ENCODE data around the gene FBXW8. TPM values are rescaled to one million over a fixed set of nuclear protein-coding genes. Genes with fewer than 3 reads are reported as not detected.

FBXW8 gene, protein sequence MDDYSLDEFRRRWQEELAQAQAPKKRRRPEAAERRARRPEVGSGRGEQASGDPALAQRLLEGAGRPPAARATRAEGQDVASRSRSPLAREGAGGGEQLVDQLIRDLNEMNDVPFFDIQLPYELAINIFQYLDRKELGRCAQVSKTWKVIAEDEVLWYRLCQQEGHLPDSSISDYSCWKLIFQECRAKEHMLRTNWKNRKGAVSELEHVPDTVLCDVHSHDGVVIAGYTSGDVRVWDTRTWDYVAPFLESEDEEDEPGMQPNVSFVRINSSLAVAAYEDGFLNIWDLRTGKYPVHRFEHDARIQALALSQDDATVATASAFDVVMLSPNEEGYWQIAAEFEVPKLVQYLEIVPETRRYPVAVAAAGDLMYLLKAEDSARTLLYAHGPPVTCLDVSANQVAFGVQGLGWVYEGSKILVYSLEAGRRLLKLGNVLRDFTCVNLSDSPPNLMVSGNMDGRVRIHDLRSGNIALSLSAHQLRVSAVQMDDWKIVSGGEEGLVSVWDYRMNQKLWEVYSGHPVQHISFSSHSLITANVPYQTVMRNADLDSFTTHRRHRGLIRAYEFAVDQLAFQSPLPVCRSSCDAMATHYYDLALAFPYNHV
- 10.4 and 17.9 TPM in 2 replicates for total RNA-seq

DNA sequence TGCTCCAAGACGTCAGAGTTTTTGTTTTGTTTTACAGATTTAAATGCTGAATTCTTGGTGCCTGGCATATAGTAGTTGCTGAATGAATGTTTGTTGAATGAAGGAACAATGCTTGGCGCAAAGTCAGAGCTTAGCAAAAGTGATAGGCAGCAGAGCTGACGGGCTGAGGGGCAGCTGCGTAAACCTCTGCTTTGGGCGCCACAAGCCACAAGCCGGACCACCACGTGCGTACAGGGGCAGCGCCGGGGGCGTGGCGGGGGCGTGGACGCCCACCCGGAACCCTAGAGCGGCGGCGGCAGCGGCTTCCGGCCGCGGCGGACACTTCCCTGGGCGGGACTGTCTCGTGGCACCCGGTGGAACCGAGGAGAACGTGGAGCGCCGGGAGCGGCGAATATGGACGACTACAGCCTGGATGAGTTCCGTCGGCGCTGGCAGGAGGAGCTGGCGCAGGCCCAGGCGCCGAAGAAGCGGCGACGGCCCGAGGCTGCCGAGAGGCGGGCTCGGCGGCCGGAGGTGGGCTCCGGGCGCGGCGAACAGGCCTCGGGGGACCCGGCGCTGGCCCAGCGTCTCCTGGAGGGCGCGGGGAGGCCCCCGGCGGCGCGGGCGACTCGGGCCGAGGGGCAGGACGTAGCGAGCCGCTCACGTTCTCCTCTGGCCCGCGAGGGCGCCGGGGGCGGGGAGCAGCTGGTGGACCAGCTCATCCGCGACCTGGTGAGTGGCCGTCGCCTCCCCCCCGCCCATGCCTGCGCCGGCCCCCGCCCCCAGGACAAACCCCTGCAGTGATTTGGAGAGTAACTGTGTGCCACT is at the start of gene FBXW8:
Gene FBXW8 (plus strand): TSS at position 306 of the 807 bp plus-strand sequence. CDS start 88 bp downstream, at position 394.
- DNase-seq (ENCODE audit: low read depth): no peak

DNA sequence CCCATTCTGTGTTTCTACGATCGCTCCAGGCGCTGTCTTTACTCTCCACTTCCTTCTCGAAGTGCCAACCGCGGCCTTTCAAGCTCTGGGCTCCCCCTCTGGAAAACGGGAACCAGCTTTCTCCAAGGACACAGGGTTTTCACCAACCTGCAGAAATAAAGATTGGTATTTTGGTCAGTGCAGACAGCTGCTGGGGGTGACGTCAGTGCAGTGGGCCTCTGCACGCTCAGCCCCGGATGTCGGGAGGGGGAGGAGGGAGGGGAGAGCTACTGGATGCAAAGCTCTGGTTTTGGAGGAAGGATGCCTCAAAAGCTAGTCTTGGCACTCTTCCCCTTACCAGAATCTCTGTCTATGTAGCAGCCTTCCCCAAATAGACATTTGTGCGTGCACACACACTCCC is 49.4 kb upstream of the FBXW8 start:
- no peak for DNase-seq (ENCODE audit: low read depth)

DNA sequence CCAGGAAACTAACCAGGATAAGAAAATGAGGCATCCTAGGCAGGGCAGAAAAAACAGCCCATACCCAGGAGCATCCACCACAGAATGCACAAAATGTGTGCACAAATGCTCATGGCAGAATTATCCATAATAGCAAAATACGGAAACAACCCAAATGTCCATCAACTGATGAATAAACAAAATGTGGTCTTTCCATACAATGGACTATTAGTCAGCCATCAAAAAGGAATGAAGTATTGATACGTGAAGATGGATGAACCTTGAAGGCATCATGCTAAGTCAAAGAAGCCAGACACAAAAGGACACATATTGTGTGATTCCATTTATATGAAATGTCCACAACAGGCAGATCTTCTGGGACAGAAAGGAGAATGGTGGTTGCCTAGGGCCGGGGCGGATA is 48.6 kb upstream of the FBXW8 start:
- no peak for DNase-seq (ENCODE audit: low read depth)

DNA sequence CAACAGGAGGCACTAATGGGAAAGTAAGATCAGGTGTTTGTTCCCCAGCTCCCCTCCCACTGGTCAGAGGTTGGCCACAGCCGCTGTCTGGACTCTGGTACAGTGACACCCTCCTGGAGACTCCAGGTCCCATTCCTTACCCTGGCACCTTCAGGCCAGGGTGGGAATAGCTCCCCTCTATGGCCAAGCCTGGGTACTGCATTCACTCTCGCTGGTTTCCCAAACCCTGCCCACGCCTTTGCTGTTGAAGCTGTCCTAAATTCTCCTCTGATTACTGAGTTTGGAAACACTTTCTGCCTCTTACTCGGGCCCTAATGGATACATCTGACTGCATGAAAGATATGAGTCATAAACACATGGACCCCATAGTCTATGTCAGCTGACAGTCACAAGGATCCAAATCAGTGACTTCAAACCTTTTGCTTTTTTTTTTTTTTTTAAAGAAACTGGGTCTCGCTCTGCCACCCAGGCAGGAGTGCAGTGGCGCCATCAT is 47.4 kb upstream of the FBXW8 start:
- peak; percentile 49 for DNase-seq (ENCODE audit: low read depth)

DNA sequence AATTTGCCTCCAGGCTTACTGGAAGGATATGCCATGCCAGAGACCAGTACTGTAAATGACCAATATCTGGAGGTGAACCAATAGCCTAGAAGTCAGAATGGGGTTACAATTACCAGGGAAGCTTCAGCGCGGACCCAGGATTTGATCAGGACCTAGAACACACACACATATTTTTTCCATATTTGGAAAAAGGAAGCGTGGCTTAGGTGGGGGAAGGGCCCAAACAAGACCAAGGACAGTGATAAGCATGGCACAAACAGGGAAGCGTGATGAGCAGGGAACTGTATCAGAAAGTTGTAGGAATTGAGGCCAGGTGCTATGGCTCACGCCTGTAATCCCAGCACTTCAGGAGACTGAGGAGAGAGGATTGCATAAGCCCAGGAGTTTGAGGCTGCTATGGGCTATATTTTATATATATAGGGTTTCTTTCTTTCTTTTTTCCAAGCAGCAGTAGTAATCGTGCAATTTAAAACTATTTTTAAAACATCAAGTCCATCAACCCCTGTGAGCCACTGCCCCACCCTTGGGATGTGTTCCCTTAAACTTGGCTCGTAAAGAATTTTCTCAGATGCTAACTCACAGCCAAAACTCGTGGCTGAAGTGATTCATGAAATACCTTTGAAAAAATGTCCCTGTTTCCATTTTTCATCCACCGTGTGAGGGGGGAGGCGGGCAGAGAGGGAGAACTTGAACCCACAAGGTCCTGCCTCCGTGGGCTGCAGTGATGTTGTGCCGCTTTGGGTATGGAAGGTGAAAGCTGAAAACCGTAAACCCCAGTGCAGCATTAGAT is 46.2 kb upstream of the FBXW8 start:
- DNase-seq (ENCODE audit: low read depth): peak; percentile 32

DNA sequence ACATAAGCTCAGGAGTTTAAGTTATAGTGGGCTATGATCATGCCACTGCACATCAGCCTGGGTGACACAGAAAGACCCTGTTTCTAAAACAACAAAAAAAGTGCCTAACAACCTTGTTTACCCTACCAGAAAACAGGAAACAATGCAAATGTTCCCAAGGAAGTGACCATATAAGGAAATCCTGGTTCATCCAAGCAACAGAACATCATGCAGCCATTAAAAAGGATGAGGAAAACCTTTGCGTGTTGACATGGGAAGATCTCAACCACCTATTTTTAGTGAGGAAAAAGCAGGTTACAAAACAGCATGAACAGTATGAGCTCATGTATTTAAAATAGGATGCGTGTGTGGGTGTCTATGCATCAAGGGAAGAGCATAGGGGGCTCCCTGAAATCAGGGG is 43.2 kb upstream of the FBXW8 start:
- DNase-seq (ENCODE audit: low read depth): no peak

DNA sequence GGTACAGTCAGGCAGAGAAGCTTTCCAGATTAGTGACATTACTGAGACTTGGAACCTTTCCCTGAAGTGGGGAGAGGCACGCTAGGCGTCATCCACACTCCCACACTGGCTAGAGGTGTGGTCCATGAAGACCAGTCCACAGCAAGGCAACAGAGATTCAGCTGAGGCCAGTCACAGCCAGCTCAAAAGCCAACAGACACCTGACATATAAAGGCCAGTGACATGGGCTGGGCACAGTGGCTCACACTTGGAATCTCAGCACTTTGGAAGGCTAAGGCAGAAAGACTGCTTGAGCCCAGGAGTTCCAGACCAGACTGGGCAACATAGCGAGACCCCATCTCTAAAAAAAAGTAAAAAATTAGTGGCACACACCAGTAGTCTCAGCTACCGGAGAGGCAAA is 40.4 kb upstream of the FBXW8 start:
- DNase-seq (ENCODE audit: low read depth): no peak

DNA sequence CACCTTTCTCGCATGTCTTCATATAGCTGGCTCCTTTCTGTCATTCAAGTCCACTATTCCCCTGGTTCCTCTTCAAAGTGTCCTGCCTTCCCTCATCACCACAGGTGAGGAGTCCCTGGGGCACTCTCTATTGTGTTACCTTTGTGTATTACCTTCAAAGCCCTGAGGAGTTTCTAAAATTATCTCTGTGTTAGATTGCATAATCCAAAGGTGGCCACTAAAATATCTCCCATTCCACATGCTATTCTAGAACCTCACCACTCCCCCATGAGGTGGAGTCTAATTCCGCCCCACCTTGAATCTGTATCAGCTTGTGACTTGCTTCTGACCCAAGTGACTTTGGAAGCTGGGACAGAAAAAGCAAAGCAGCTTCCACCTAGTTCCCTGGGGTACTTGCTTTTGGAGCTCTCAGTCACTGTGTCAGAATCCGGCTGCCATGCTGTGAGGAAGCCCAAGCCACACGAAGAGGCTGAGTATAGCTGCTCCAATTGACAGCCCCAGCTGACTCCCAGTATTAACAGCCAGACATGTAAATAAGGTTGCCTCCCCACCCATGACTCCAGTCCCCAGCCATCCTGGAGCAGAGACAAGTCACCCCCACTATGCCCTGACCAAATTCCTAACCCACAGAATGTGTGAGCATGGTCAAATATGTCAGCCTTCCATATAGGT is 36.3 kb upstream of the FBXW8 start:
- DNase-seq (ENCODE audit: low read depth): no peak

DNA sequence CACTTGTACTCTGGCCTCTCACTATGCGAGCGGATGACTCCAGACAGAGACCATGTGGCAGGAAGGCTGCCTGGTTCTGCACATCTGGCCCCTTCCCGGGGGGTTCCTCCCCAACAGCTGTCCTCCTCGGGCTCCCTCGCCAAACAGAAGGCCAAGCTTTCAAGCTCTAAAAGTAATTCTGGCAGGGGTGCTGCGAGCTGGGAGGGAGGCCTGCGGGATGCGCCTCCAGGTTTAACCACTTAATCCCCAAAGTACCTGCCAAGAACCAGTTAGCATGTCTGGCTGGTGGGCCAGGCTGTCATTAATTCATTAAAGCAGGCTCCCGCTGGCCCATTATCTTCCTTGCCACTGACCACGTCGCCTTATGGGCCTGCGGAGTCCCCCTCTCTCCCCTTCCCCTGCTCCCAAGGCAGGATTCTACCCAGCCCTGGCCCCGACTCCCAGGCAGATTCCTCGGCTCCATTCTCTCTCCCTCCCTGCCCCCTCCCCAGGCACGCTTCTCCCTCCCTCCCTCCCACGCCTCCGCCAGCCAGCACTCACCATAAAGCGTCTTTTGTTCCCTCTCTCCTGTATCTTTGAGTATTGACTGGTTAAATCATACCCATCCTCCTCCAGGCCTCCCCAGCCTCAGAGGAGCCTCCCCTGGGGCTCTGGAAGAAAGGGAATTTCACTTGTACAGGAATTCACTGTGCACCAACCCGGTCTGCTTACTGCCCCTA is 34.4 kb upstream of the FBXW8 start:
- no peak for DNase-seq (ENCODE audit: low read depth)

DNA sequence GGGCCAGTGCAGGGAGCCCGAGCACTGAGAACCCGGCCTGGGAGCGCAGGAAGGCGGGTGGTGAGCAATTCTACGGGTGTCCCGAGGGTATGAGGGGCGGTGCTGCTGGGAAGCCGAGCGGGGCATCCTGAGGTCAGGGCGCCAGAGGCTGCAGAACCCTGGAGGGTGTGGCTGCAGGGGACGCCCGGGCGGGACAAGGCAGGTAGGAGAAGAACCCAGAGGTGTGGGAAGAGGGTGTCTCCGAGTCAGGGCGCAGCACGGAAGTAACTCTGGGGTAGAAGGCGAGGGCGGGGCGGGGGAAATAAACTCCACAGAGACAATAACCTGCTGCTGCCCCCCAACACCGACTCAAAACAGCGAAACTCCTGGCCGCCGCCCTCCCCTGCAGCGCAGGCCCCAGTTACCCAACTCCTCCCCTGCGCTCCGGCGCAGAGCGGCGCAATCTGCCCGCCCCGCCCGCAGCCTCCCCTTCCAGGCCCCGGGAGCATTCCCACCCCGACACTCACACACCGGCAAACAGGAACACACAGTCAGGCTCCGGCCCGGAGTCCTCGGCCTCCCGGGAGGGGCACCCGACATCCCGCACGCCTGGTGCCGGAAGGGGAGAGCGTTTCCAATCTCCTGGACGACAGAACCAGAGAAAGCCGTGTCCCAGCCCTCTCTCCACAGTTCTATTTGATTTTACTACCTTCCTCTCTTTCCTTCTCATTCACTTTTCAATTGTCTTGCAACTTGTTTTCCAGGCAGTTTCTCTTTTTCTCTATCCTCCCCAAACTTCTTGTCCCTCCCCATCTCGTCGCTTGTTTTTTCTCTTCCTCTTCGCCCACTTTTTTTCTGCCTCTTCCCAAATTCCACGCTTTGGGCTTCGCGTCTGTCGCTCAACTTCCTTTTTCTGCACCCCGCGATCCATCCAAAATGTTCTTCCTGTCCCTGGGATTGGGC is 31.9 kb upstream of the FBXW8 start:
- no peak for DNase-seq (ENCODE audit: low read depth)

DNA sequence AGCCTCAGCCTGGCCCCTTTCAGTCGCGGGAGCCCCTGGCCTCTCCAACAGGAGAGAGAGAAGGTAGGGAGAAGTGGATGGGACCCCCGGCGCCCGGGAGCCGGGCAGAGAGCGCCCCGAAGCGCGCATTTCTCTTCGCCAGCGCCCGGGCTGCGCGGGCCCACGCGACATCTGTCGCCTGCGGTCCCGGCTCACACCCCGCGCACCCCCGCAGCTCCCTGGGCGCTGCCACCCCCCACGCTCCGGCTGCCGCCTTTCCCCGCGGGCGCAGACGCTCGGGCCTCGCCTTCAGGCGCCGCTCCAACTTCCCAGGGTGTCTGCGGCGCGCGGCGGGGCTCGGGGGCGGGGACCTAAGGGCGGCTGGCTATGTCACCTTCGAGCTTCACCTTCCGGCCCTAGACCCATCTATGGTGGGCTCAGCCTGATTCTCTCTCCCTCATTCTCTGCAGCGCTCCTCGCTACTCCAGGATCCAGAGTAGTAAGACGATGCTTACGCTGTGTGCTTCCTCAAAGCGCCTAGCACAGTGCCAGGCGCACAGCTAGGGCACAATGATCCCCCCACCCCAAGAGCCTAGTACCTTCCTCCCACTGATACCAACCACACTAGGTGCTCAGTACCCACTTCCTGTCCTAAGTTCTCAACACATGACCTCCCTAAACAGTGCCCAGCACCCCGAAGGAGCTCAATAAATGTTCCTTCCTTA is 31.1 kb upstream of the FBXW8 start:
- DNase-seq (ENCODE audit: low read depth): no peak

DNA sequence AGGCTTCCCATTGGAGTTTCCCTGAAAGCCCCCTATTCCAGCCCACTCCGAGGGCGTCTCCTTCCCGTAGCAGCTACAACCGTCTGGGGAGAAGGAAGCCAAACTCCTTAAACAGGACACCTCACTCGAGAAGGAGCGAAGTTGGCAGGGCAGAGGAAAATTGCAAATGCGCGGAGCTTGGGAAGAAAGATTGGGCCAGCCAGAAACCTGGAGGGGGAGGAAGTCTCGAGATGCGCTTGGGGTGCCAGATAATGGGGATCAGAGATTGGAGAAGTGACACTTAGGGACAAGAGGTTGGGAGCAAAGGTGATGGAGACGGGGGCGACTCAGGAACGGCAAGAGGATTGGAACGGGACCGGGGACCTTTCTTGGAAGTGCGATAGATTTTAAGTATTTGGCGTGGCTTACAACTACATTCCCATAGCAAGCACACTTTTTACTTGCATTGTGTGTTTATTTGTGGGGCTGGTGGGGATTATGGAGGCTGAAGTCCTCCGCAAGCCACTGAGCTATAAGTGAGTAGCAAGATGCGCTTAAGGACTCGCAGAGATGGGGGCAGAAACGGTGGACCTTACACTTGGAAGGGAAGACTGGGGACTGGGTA is 30.4 kb upstream of the FBXW8 start:
- no peak for DNase-seq (ENCODE audit: low read depth)

DNA sequence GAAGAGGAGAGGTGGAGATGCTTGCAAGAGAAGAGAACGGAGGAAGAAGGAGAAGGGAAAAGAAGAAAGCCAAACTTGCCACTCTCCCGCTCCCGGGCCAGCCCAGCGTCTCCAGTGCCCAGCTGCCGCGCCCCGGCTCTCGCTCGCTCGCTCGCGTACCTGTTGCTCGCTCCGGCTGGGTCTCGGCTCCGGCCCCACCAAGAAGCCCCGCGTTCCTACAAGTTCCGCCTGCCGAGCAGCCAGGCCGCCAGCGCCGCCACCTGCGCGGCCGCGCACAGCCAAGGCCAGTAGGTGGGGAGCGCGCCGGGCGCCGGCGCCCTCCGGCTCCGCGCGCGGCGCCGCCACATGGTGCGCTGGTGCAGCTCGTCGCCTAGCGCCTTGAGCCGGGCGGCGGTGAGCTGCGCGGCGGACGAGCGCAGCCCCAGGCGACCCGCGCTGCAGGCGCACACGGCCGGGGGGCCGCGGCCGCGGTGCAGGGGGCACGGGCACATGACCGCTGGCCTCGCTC is 29.9 kb upstream of the FBXW8 start:
- no peak for DNase-seq (ENCODE audit: low read depth)

DNA sequence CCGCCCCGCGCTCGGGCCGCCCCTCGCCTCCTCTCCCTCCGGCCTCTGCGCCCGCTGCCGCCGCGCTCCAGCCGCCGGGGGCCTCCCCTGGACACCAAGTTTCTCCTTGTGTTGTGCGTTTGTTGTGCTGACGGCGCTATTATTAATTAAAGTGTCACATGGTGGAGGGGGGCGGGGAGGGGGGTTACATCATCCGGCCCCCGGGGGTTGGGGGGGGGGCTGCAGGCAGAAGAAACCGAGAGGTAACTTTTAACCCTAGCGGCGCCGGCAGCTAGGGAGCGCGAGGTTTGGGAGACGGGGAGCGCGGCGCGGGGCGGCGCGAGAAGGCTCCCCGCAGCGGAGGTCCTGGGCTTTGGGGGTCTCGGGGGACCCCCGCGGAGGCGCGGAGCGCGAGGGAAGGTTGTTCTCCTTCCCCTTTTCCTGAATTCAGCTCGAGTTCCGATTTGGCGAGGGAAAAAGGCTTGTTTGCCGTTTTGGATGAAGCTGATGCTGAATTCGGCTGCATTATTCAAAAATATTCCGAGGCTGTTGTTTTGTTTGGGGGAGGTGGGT is 29.3 kb upstream of the FBXW8 start, which contains the start of gene HRK:
Gene HRK (minus strand): TSS at position 117 of the 552 bp plus-strand sequence. CDS start 134 bp downstream, outside the sequence.
- no peak for DNase-seq (ENCODE audit: low read depth)

DNA sequence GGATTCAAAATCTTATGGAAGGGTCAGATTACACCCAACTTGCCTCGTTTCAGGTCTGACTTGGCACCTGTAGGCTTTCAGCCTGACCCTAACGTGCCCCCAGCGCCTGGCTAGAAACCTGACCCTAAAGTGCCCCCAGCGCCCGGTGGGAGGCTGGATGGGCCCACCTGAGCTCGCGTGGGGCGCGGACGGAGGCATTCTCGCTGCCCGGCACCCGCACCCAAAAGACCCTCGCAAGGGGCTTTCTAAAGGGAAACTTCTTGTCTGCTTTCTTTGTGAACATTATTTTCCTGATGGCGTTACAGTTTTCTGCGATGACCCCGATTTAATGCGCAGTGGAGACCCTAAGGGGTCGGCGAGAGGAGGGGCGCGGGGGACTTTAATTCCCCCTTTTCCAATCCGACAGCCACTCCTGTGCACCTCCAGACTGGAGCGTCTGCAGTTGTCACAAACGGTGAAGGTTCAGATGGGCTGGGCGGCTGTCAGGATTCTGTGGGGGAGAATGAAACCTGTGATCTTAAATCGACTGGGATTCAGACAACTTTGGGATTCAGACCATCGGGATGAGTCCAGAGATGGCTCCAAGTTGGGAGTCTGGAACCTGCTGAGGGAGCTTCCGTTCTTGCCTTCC is 28.8 kb upstream of the FBXW8 start:
- no peak for DNase-seq (ENCODE audit: low read depth)

DNA sequence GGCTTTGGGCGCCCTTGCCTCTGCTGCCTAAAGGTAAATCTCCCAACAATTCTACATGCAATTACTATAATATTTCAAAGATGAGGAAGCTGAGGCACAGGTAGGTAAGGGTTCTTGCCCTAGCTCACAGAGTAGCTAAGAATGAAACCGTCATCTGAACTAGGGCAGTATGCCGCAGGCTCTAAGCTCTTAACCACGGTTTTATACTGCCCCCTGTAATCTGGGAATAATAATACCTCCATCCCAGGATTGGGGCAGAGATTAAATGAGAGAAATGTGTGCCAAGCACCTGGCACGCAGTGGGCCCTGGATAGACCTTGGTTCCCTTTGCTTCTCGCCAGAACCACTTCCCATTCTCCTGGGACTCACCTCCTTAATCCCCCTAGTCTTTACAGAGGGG is 28.0 kb upstream of the FBXW8 start:
- peak; percentile 22 for DNase-seq (ENCODE audit: low read depth)

DNA sequence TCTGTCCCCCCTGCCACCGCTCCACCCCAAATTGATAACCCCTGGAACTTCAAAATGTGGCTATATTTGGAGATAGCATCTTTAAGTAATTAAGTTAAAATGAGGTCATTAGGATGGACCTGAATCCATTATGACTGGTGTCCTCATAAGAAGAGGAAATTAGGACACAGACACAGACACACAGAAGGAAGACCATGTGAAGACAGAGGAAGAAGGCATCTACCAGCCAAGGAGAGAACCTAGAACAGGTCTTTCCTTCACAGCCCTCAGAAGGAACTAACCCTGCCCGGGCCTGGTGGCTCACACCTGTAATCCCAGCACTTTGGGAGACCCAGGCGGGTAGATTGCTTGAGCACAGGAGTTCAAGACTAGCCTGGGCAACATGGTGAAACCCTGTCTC is 25.9 kb upstream of the FBXW8 start:
- no peak for DNase-seq (ENCODE audit: low read depth)

Measured in renal cortical epithelial cell (primary cell).